ENCODE measurements around the gene MICAL2.

- TF ChIP-seq CTCF (IDR thresholded peaks at IDR 0.05) (no peak), POLR2A (IDR thresholded peaks at IDR 0.05) (no peak)
These were observed 4.9 kb upstream of the MICAL2 start for GRCh38 chr11:12105471-12105870.
